ENCODE results near the gene GPR162. TPM values are rescaled to one million over a fixed set of nuclear protein-coding genes. Genes with fewer than 3 reads are reported as not detected.

GPR162 gene
- total RNA-seq, 1 donor from 2014 or later: 0.29 TPM

DNA sequence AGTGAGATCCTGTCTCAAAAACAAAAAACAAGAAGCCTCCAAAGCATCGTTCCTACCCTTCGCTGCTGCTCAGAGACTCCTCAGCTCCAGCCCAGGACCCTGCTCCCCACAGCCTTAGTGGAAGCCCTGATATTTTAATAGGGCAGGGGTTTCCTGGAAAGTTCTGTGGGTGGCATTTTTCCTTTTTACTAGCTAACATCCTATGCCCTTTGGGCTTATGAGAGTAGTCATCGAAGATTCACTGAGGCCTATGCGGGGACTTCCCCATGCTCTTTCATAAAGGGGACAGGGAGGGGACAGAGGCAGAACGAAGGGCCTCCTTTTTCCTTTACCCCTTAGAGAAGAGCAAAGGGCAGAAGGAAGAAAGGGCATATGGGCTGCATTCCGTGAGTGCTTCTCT is 41.0 kb upstream of the GPR162 start:
- Mint-ChIP-seq H3K4me1 (ENCODE audit: low read depth) (peaks cover 89% of the 10 kb centered on the region), H3K9me3 (no peaks in the 10 kb centered on the region), H3K27ac (peak overlapping the region; percentile 91), H3K36me3 (ENCODE audit: low read depth) (peaks cover 26% of the 10 kb centered on the region), H3K4me3 (peak overlapping the region; percentile 39), H3K27me3 (ENCODE audit: insufficient read depth) (no peaks in the 10 kb centered on the region)
- intact Hi-C loops (cut with micrococcal nuclease): loop anchor here (1.0 to 2.0 kb wide), 5 partner anchors 8 to 45 kb away; partner anchors contain the start of genes CD4, LAG3, MLF2 and PTMS
- no peak for DNase-seq (ENCODE audit: low spot score)

DNA sequence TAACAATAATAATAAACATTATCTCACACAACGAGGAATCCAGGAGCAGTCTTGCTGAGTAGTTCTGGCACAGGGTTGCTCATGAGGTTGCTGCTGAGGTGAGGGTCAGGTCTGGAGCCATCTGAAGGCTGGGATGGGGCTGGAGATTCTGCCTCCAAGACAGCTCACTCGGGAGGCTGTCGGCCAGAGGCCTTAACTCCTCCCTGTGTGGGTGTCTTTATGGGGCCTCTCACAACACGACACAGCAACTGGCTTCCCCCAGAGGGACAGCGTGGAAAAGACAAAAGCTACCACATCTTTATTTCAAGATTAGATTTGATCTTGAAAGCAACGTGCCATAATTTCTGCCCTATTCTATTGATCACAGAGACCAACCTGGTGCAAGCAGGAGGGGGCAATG is 39.5 kb upstream of the GPR162 start:
- intact Hi-C loops (cut with micrococcal nuclease): no loop called here
- H3K4me1 Mint-ChIP-seq (ENCODE audit: low read depth): peaks cover 87% of the 10 kb centered on the region
- no peak for DNase-seq (ENCODE audit: low spot score)
- H3K36me3 Mint-ChIP-seq (ENCODE audit: low read depth): peaks cover 14% of the 10 kb centered on the region
- peak overlapping the region; percentile 59 for H3K27ac Mint-ChIP-seq
- H3K4me3 Mint-ChIP-seq: no peak overlapping the region
- no peaks in the 10 kb centered on the region for H3K9me3 Mint-ChIP-seq
- no peaks in the 10 kb centered on the region for H3K27me3 Mint-ChIP-seq (ENCODE audit: insufficient read depth)

DNA sequence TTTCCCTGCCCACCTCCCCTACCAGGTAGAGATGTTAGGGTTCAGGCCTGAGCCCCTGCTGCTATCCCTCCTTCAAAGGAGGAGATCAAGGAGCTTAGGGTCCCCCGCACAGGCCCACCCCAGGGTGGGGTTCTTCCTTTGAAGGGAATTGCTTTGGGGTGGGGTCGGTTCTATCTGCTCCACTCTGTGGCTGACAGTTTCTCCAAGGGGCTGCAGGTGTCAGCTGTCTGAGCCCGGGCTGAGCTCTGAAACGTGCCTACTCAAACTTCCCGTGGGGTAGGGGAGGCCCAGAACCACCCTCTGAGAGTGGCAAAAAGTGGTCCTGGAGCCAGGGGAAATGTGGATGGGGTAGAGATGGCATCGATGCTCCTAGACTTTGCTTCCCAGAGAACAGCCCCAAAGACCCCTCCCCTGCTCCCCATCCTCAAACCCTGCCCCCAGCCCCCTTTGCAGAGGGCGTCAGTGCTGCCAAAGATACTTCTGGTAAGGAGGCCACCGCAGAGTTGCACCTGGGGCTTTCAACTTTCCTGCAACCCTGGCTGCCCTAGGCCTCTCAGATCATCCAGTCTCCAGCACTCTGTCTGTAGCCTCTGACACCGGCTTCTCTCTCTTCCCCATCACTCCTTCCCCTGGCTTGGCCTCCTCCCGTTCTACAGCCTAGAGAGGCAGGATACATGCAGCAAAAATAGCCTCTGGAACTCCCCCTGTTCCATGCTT is 38.6 kb upstream of the GPR162 start:
- Mint-ChIP-seq H3K36me3 (ENCODE audit: low read depth) (peaks cover 9% of the 10 kb centered on the region), H3K27ac (peak overlapping the region; percentile 42), H3K4me3 (peak overlapping the region; percentile 3), H3K4me1 (ENCODE audit: low read depth) (peaks cover 79% of the 10 kb centered on the region), H3K9me3 (no peaks in the 10 kb centered on the region), H3K27me3 (ENCODE audit: insufficient read depth) (no peaks in the 10 kb centered on the region)
- intact Hi-C loops (cut with micrococcal nuclease): no loop called here
- no peak for DNase-seq (ENCODE audit: low spot score)

DNA sequence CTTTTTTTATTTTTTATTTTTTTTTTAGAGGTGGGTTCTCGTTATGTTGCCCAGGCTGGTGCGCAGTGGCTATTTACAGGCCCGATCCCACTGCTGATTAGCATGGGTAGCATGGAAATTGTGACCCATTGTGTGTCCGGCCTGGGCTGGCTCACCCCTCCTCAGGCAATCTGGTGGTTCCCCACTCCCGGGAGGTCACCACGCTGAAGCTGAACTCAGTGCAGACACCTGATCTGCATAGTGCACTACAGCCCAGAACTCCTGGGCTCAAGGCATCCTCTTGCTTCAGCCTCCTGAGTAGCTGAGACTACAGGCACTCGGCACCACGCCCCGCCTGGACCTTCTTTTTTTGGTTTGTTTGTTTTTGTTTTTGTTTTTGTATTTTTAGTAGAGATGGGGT is 37.8 kb upstream of the GPR162 start:
- Mint-ChIP-seq H3K9me3 (no peaks in the 10 kb centered on the region), H3K36me3 (ENCODE audit: low read depth) (peaks cover under 1% of the 10 kb centered on the region), H3K27ac (peak overlapping the region; percentile 42), H3K27me3 (ENCODE audit: insufficient read depth) (no peaks in the 10 kb centered on the region), H3K4me1 (ENCODE audit: low read depth) (peaks cover 79% of the 10 kb centered on the region), H3K4me3 (peak overlapping the region; percentile 12)
- no peak for DNase-seq (ENCODE audit: low spot score)
- intact Hi-C loops (cut with micrococcal nuclease): no loop called here

DNA sequence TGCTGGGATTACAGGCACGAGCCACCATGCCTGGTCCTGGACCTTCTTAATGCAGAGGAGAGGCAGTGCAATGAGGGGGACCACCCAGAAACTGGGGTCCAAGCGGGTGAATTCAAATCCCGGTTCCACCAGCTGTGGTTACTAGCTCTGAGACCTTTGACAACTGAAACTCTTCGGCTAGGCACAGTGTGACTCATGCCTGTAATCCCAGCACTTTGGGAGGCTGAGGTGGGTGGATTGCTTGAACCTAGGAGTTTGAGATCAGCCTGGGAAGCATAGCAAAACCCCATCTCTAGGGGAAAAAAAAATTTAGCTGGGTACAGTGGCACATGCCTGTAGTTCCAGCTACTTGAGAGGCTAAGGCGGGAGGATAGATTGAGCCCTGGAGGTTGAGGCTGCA is 37.3 kb upstream of the GPR162 start:
- no peaks in the 10 kb centered on the region for H3K27me3 Mint-ChIP-seq (ENCODE audit: insufficient read depth)
- no peaks in the 10 kb centered on the region for H3K9me3 Mint-ChIP-seq
- H3K27ac Mint-ChIP-seq: no peak overlapping the region
- DNase-seq (ENCODE audit: low spot score): no peak
- H3K36me3 Mint-ChIP-seq (ENCODE audit: low read depth): no peaks in the 10 kb centered on the region
- intact Hi-C loops (cut with micrococcal nuclease): no loop called here
- H3K4me3 Mint-ChIP-seq: peak overlapping the region; percentile 22
- H3K4me1 Mint-ChIP-seq (ENCODE audit: low read depth): peaks cover 79% of the 10 kb centered on the region

DNA sequence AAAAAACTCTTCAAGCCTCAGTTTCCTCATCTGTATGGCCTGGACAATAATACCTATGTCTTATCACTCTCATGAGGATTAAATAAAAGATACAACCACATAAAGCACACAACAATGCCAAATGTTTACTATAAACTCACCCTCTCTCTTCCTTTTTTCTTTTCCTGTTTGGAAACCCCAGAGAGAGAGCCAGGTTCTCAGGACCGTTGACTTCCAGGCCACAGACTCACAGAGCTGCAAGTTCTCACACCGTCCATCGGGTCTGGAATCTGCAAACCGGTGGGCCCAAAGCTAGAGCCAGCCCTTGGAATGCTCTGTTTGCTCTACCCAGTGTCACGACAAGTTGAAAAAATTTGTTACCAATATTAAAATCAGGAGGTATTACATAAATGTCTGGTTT is 36.9 kb upstream of the GPR162 start:
- Mint-ChIP-seq H3K36me3 (ENCODE audit: low read depth) (peaks cover 1% of the 10 kb centered on the region), H3K27ac (no peak overlapping the region), H3K4me1 (ENCODE audit: low read depth) (peaks cover 78% of the 10 kb centered on the region), H3K27me3 (ENCODE audit: insufficient read depth) (no peaks in the 10 kb centered on the region), H3K4me3 (no peak overlapping the region), H3K9me3 (no peaks in the 10 kb centered on the region)
- no peak for DNase-seq (ENCODE audit: low spot score)
- intact Hi-C loops (cut with micrococcal nuclease): loop anchor here (5.0 kb wide), 2 partner anchors 97 to 168 kb away; partner anchors contain the start of genes PTPN6 and ZNF384

DNA sequence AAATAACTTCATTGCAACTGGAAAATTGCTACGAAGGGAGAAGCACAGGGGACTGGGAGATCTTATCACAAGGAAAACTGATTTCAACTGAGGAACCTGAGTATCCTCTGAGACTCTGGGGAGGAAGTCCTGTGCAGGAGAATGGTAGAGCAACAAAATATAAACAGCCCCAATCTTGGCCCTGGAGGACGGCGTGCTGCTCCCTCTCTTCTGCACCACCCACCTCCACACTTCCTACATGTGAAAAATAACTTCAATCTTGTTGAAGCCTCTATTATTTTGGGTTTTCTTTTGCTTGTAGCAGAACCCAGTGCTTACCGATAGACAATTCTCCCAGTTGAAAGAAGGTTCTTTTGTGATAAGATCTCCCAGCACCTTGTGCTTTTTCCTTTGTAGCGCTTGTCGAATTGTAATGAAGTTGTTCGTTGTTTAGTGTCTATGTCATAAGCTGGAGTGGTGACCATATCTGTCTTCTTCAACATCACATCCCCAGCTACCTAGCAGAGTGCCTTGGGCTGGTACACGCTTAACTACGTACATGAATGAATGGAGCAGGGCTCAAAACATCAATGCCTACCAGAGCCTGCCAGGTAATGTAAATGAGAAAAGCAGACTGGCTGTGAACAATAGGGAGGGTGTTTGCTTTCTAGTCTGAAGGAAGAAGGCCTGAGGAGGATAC is 35.1 kb upstream of the GPR162 start:
- no peak for DNase-seq (ENCODE audit: low spot score)
- intact Hi-C loops (cut with micrococcal nuclease): loop anchor here (5.0 kb wide), 2 partner anchors 99 to 166 kb away; partner anchors contain the start of genes PTPN6 and ZNF384
- H3K36me3 Mint-ChIP-seq (ENCODE audit: low read depth): peaks cover 6% of the 10 kb centered on the region
- H3K9me3 Mint-ChIP-seq: no peaks in the 10 kb centered on the region
- H3K4me3 Mint-ChIP-seq: peak overlapping the region; percentile 56
- H3K27ac Mint-ChIP-seq: peak overlapping the region; percentile 62
- H3K27me3 Mint-ChIP-seq (ENCODE audit: insufficient read depth): no peaks in the 10 kb centered on the region
- peaks cover 71% of the 10 kb centered on the region for H3K4me1 Mint-ChIP-seq (ENCODE audit: low read depth)

DNA sequence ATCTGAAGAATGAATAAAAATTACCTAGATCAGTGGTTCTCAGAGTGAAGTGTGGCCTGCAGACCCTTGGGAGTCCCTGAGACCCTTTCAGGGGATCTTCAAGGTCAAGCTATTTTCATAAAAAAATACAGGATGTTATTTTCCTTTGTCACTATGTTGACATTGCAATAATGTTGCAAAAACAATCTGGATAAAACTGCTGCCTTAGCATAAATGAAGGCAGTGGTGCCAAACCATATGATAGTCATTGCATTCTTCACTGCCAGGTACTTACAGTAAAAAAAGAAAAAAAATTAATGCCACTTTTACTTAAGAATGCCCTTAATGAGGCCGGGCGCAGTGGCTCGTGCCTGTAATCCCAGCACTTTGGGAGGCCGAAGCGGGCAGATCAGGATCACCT is 34.3 kb upstream of the GPR162 start:
- intact Hi-C loops (cut with micrococcal nuclease): loop anchor here (5.0 kb wide), 2 partner anchors 100 to 165 kb away; partner anchors contain the start of genes PTPN6 and ZNF384

DNA sequence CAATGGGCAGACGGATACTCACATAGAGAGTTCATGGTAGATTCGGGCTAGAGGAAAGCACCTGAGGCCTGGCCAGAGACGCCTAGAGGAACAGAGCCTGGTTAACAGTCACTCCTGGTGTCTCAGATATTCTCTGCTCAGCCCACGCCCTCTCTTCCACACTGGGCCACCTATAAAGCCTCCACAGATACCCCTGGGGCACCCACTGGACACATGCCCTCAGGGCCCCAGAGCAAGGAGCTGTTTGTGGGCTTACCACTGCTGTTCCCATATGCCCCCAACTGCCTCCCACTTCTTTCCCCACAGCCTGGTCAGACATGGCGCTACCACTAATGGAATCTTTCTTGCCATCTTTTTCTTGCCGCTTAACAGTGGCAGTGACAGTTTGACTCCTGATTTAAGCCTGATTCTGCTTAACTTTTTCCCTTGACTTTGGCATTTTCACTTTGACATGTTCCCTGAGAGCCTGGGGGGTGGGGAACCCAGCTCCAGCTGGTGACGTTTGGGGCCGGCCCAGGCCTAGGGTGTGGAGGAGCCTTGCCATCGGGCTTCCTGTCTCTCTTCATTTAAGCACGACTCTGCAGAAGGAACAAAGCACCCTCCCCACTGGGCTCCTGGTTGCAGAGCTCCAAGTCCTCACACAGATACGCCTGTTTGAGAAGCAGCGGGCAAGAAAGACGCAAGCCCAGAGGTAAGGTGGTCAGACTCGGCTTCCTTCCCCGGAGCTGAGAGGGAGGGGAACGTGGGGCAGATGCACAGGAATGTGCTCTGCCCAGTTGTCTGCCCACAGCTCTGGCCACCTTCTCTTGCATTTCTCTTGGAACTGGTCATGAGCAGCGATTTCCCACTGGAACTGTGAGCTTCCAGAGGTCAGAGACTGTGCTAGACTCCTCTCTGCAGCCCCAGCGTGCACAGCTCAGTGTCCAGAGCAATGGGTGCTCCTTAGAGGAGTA is 32.4 kb upstream of the GPR162 start, which contains the start of gene CD4:
Gene CD4 (plus strand): TSS at position 557 of the 953 bp plus-strand sequence. CDS start 10,611 bp downstream, outside the sequence.
- Mint-ChIP-seq H3K4me1 (ENCODE audit: low read depth) (peaks cover 71% of the 10 kb centered on the region), H3K27me3 (ENCODE audit: insufficient read depth) (no peaks in the 10 kb centered on the region), H3K4me3 (peak within 1 kb of the TSS; percentile 94), H3K36me3 (ENCODE audit: low read depth) (peaks cover 20% of the 10 kb centered on the region), H3K9me3 (no peaks in the 10 kb centered on the region), H3K27ac (peak within 1 kb of the TSS; percentile 87)
- intact Hi-C loops (cut with micrococcal nuclease): loop anchor here (1.0 to 5.0 kb wide), 7 partner anchors 9 to 163 kb away; partner anchors contain the start of genes CDCA3, LAG3, MLF2 and PTPN6
- DNase-seq (ENCODE audit: low spot score): peak; percentile 79

More for the DNA sequence above, 34.3 kb upstream of the GPR162 start:
- Mint-ChIP-seq H3K27ac (no peak overlapping the region), H3K9me3 (no peaks in the 10 kb centered on the region), H3K36me3 (ENCODE audit: low read depth) (peaks cover 9% of the 10 kb centered on the region), H3K4me1 (ENCODE audit: low read depth) (peaks cover 75% of the 10 kb centered on the region), H3K27me3 (ENCODE audit: insufficient read depth) (no peaks in the 10 kb centered on the region), H3K4me3 (no peak overlapping the region)
- DNase-seq (ENCODE audit: low spot score): no peak

DNA sequence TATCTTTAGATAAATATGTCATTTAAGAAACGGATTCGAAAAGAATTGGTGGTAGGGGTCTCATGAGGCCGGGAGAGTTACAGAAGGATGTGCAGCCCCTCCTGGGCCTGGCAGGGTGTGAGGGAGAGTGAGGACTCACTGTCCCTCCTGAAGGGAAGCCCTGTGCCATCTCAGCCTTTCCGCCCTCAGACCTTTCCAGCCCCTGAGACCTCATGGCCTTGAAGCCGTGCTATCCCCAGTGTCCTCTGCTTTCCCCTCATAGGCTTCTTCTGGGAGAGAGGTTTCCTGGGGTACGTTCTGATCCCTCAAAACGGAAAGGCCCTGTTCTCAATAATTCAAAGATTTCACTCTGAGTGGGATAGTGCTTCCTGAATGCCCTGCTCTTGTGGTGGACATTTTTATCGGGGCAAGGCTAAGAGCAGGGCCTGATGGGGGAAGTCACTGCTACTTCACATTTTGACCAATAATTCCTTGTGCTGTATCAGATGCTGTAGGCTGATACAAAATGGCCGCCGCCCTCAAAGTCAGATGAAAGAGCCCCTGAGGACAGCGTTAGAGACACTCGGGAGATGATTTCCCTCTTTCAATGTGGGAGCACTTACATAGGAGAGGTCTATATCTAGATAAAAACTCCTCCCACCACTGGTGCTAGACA is 31.0 kb upstream of the GPR162 start:
- Mint-ChIP-seq H3K4me3 (peak overlapping the region; percentile 94), H3K27ac (peak overlapping the region; percentile 87), H3K9me3 (no peaks in the 10 kb centered on the region), H3K27me3 (ENCODE audit: insufficient read depth) (no peaks in the 10 kb centered on the region), H3K4me1 (ENCODE audit: low read depth) (peaks cover 67% of the 10 kb centered on the region), H3K36me3 (ENCODE audit: low read depth) (peaks cover 30% of the 10 kb centered on the region)
- intact Hi-C loops (cut with micrococcal nuclease): loop anchor here (2.0 to 10.0 kb wide), 3 partner anchors 77 to 296 kb away; partner anchors contain the start of genes MRPL51, NCAPD2 and TPI1
- no peak for DNase-seq (ENCODE audit: low spot score)

DNA sequence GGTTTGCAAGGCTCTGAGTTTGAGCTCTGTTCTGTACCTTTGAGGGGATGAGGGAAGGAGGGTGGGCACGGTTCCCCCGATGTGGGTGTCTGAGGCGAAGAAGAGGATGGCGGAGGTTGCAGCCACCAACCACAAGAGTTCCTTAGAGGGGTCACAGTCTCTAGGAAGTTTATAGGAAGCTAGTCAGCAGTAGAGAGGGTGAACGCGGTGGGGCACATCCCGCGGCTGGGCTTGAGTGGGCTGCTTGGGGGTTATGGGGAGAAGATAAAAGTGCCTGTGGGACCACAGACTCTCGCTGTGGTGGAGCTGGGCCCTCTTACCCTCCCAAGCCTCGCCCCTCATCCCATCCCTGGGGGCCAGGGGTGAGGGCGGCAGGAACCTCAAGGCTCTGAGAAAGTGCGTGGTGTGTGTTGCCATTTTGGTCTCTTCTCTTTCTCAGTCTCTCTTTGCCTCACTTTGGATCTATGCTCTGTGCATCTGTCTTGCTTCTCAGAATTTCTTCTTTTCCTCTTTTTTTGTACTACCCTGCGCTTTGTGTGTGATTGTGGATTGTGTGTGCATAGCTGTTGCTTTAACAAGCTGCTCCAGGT is 29.6 kb upstream of the GPR162 start:
- peaks cover 67% of the 10 kb centered on the region for H3K4me1 Mint-ChIP-seq (ENCODE audit: low read depth)
- no peaks in the 10 kb centered on the region for H3K27me3 Mint-ChIP-seq (ENCODE audit: insufficient read depth)
- no peak for DNase-seq (ENCODE audit: low spot score)
- peaks cover 40% of the 10 kb centered on the region for H3K36me3 Mint-ChIP-seq (ENCODE audit: low read depth)
- H3K9me3 Mint-ChIP-seq: no peaks in the 10 kb centered on the region
- H3K4me3 Mint-ChIP-seq: peak overlapping the region; percentile 94
- intact Hi-C loops (cut with micrococcal nuclease): loop anchor here (1.0 to 10.0 kb wide), 5 partner anchors 33 to 297 kb away; partner anchors contain the start of genes COPS7A, MRPL51, NCAPD2 and TPI1
- peak overlapping the region; percentile 87 for H3K27ac Mint-ChIP-seq

All from activated T-helper 1 cell treated with anti-CD3 and anti-CD28 coated beads, Interleukin-12 subunit alpha, Interleukin-12 subunit beta, Interleukin-2, Interleukin-4 antibody, amounts not matched to agents 30 ng/mL and 10 ng/mL and 1 ng/mL, durations not matched to agents 14 hours and 24 hours and 36 hours (primary cell).